Transverse colon (tissue), 4 donors: ENCODE measurements around the gene KCNMB1. TPM values are rescaled to one million over a fixed set of nuclear protein-coding genes. Genes with fewer than 3 reads are reported as not detected.
A peak's percentile ranks its signal among the peaks of the same experiment; 100 is the strongest.

Experiments used
- DNase-seq: peaks from one replicate; pipeline ENCODE4 v3.0.0-alpha.2; 2019
- H3K27ac ChIP-seq, 4 donors: fragments of 200-600 bp; sonication (generic); 2 replicates each; pipeline ENCODE4 v1.5.1; 2016 to 2018; ENCODE audit warnings: inconsistent platforms in 4 of 4
- H3K27me3 ChIP-seq: fragments of 200-600 bp; sonication (generic); 2 replicates; pipeline ENCODE4 v1.5.1; 2017; ENCODE audit warnings: inconsistent platforms
- H3K36me3 ChIP-seq, 4 donors: fragments of 200-600 bp; sonication (generic); 2 replicates each; pipeline ENCODE4 v1.5.1; 2017 to 2019; ENCODE audit warnings: inconsistent platforms in 4 of 4
- H3K4me1 ChIP-seq, 4 donors: fragments of 200-600 bp; sonication (generic); 2 replicates each; pipeline ENCODE4 v1.5.1; 2017 to 2020; ENCODE audit warnings: inconsistent platforms in 4 of 4
- H3K4me3 ChIP-seq, 4 donors: fragments of 200-600 bp; sonication (generic); 1 replicate in 1 of 4; 2 replicates in 3 of 4; pipeline versions ENCODE4 v1.5.1 to v1.6.1; 2017 to 2019; ENCODE audit warnings: inconsistent platforms in 4 of 4
- H3K9me3 ChIP-seq, 2 donors: fragments of 200-600 bp; sonication (generic); 2 replicates each; pipeline ENCODE4 v1.5.1; 2017 to 2019; ENCODE audit warnings: inconsistent platforms in 2 of 2
- CTCF ChIP-seq, 5 experiments: fragments of 200-600 bp in 3 of 5; fragments of 450-650 bp in 2 of 5; sonication (generic) in 3 of 5; IDR thresholded peaks; 1 replicate in 2 of 5; 2 replicates in 3 of 5; pipeline ENCODE4 v1.5.1; 2016 to 2017; ENCODE audit warnings: antibody characterized with exemption in 5 of 5, inconsistent platforms in 3 of 5, mild to moderate bottlenecking in 2 of 5, moderate library complexity in 1 of 5
- EP300 ChIP-seq: sonication (generic); formaldehyde crosslinking; IDR thresholded peaks from one replicate; pipeline ENCODE4 v1.6.1; 2017; ENCODE audit warnings: antibody characterized with exemption, low read depth
- POLR2A ChIP-seq: fragments of 450-650 bp; IDR thresholded peaks from one replicate; pipeline ENCODE4 v1.6.1; 2016; ENCODE audit warnings: antibody characterized with exemption, mild to moderate bottlenecking, moderate library complexity
- POLR2AphosphoS5 ChIP-seq, 3 donors: sonication (generic); formaldehyde crosslinking; IDR thresholded peaks; one replicate each; pipeline ENCODE4 v1.6.1; 2016; ENCODE audit warnings: antibody characterized with exemption in 3 of 3
- WGBS, 2 donors: methylation state at CpG; one replicate each; pipeline ENCODE4 v1.1.5; 2018; ENCODE audit warnings: low coverage in 1 of 2; 5-methylcytosine and 5-hydroxymethylcytosine counted together
- in situ Hi-C, 4 donors: fragments of 200-750 bp; cut with MboI; loops; one replicate each; pipeline versions ENCODE4 v1.15.0 to v1.15.1; 2017; ENCODE audit warnings: low sequenced_read_pairs in 3 of 4, low pct_ligation_motif_present in 1 of 4, low pct_unique_long_range_greater_than_20kb in 1 of 4
- intact Hi-C: fragments of 100-400 bp; cut with DNase I; formaldehyde crosslinking; loops from one replicate; pipeline ENCODE4 v1.15.1; 2023; ENCODE audit warnings: low total_unique reads
- total RNA-seq, 4 donors: library from RNA; depleted of rRNA; stranded (reverse); fragments of >200 nt; gene quantifications; one replicate each; pipeline ENCODE4 v1.1.0, GENCODE V29; 2016

KCNMB1 gene
- total RNA-seq, 4 donors from 2014 or later: 6.0 to 17.2 (median 8.0) TPM

GRCh38 chr5:170386743-170387395 is 2.3 kb downstream of the KCNMB1 start:
- no peaks in the 10 kb centered on the region for H3K9me3 ChIP-seq
- WGBS, 2 donors: 57 to 73% methylated on average over 3 to 8 of the region's 8 CpGs
- H3K27ac ChIP-seq: peak overlapping the region; percentile 74 to 91 (median 80)
- H3K4me3 ChIP-seq: peak overlapping the region in 3 of 4 donors; percentile 27 to 40 (median 33)
- TF ChIP-seq EP300 (no peak), POLR2AphosphoS5 (IDR thresholded peaks at IDR 0.05) (no peak), POLR2A (no peak), CTCF (IDR thresholded peaks at IDR 0.05) (no peak)
- in situ Hi-C loops (no loop called here), intact Hi-C loops (no loop called here)
- no peak for DNase-seq
- no peaks in the 10 kb centered on the region for H3K27me3 ChIP-seq
- peaks cover 0 to 4% (median 1%) of the 10 kb centered on the region in 4 donors for H3K4me1 ChIP-seq
- H3K36me3 ChIP-seq: no peaks in the 10 kb centered on the region

DNA sequence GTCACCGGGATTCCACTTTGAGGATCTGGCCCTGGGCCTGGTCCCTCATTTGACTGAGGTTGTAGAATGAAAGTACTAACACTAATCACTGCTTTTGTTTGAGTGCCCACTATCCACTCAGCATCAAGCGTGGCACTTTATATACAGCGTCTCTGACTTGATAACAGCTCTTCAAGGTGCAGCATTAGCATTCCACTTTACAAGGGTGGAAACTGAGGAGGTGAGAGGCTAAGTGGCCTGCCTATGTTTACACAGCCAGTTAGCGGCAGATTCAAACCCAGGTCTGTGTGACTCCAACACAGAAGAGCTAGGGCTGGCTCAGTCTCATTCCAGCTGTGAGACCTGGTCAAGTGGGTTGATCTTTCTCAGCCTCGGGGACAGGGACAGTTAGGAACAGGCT is 5.9 kb downstream of the KCNMB1 start:
- TF ChIP-seq EP300 (no peak), CTCF (IDR thresholded peaks at IDR 0.05) (no peak), POLR2A (no peak), POLR2AphosphoS5 (IDR thresholded peaks at IDR 0.05) (no peak)
- in situ Hi-C loops (no loop called here), intact Hi-C loops (no loop called here)
- Histone ChIP-seq H3K9me3 (no peaks in the 10 kb centered on the region), H3K4me1 (peaks cover 0 to 4% (median 1%) of the 10 kb centered on the region in 4 donors), H3K27me3 (no peaks in the 10 kb centered on the region), H3K4me3 (no peak overlapping the region), H3K27ac (peak overlapping the region in 2 of 4 donors; percentile 22 to 25), H3K36me3 (no peaks in the 10 kb centered on the region)
- no peak for DNase-seq
- 67 to 80% methylated on average over 1 to 5 of the region's 5 CpGs for WGBS, 2 donors

- no peak overlapping the region for H3K4me3 ChIP-seq
- H3K27me3 ChIP-seq: no peaks in the 10 kb centered on the region
- no peak for DNase-seq
- in situ Hi-C loops (no loop called here), intact Hi-C loops (no loop called here)
- no peaks in the 10 kb centered on the region for H3K9me3 ChIP-seq
- 65 to 100% methylated on average over 1 to 2 of the region's 2 CpGs for WGBS, 2 donors
- no peak for TF ChIP-seq POLR2A
- TF ChIP-seq EP300: no peak
- no peak for TF ChIP-seq CTCF (IDR thresholded peaks at IDR 0.05)
- no peak for TF ChIP-seq POLR2AphosphoS5 (IDR thresholded peaks at IDR 0.05)
- H3K4me1 ChIP-seq: peaks cover 0 to 4% (median 1%) of the 10 kb centered on the region in 4 donors
- H3K27ac ChIP-seq: peak overlapping the region in 2 of 4 donors; percentile 22 to 25
- no peaks in the 10 kb centered on the region for H3K36me3 ChIP-seq
Measured at GRCh38 chr5:170382790-170383189, 6.4 kb downstream of the KCNMB1 start.

DNA sequence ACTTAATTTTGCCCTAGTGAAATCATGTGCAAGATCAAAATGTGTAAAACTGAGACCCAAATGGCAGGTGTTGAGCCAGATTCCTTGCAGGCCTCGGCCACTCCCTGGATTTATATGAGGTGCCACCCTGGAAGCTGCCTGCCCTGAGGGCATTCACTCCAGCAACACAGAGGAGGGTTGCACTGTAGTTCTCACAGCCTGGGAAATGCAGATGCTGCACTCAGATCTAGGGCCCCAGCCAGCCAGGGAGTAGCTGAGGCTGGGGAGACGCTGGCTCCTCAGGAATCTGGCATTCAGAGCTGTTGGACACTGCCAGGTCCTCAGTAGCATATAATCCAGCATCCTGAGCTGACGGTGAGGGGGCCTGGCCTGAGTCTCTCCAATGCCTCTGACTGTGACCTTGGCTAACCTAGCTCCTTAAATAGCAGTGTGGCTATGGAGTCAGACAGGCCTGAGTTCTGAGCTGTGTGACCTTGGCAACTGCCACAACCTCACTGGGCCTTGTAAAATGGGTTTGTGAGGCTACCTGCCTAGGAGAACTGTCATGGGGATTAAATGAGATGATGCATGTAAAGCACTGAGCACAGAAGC is 8.7 kb downstream of the KCNMB1 start:
- intact Hi-C loops: no loop called here
- 44% methylated on average over 3 of the region's 3 CpGs; no CpG with 5 or more reads in 1 of the 2 donors for WGBS, 2 donors
- Histone ChIP-seq H3K9me3 (no peaks in the 10 kb centered on the region), H3K4me3 (no peak overlapping the region), H3K27ac (peak overlapping the region in 2 of 4 donors; percentile 4 to 22), H3K27me3 (no peaks in the 10 kb centered on the region), H3K36me3 (no peaks in the 10 kb centered on the region), H3K4me1 (peaks cover 0 to 4% (median under 1%) of the 10 kb centered on the region in 4 donors)
- TF ChIP-seq CTCF (IDR thresholded peaks at IDR 0.05) (no peak), POLR2A (no peak), EP300 (no peak), POLR2AphosphoS5 (IDR thresholded peaks at IDR 0.05) (no peak)
- in situ Hi-C loops: no loop called here
- DNase-seq: no peak
